Muscle of arm (tissue), 12 donors: ENCODE results near the gene ALMS1. TPM values are rescaled to one million over a fixed set of nuclear protein-coding genes. Genes with fewer than 3 reads are reported as not detected.
A peak's percentile ranks its signal among the peaks of the same experiment; 100 is the strongest.
"Not testable (repeated sequence)": the region's sequence is repeated elsewhere in the genome, so short reads cannot be mapped to it uniquely, and the experiment has no call there.

Source experiments
- DNase-seq: peaks from one replicate; pipeline ENCODE4 v3.0.0-alpha.2; 2013
- polyA plus RNA-seq, 12 donors: library from polyadenylated mRNA; unstranded; fragments of 120-200 nt; gene quantifications; one replicate each; pipeline ENCODE4 v1.2.1, GENCODE V29; 2013; ENCODE audit not compliant: insufficient read length in 12 of 12

ALMS1 gene
- polyA plus RNA-seq, 12 donors, result 15.2 to 58.4 (median 18.8) TPM; not detected in 1

DNA sequence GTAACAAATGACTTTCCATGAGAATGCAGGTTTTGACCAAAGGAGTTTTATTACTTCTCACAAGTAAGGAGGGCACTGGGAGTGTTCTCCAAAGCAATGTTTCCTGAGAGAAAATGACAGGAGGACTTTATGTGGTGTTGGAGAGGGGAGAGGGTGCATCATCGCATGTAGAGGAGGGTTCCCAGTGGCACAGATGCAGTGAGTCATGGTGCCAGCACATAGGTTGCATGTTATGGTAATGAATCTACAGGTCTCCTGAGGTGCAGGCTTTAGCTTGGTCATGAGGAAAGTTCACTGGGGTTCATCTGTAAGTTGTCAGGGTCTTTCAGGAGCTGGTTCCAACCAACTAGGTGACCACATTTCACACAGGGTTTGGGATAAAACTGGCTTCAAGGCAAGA lies 226.2 kb downstream of the ALMS1 start:
- DNase-seq, result no peak

DNA sequence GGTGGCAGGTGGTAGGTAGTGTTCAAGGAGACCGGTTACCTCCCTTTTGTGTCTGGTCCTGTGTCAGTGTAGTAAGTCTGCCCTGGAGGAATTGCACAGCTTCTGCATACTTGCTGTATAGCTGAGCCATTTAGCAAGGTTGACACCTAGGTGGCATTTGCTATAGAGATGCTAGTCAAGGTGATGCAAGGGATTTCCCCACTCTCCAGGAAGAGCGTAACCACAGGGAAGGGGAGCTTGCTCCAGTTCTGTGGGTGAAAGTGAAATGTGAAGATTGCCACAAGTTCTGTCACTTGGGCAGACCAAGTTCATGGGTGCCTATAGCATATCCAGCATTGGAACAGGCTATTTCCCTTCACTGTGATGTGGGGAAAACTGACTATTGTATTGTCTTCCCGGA lies 228.5 kb downstream of the ALMS1 start:
- no peak for DNase-seq

DNA sequence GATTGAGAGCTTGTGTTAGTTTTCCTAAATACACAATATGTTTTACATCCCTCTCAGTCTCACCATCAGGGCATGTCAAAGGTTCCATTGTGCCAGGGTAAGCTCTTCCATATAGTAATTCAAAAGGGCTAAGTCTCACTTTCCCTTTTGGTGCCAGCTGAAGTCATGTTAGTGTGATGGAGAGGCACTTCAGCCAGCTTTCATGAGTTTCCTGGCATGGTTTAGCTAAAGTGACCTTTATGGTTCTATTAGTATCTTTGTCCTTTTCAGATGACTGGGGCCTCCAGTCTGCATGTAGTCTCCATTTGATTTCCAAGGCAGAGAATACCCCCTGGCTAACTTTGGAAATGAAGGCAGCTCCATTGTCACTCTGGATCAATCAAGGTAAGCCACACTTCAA lies 229.4 kb downstream of the ALMS1 start:
- DNase-seq, result no peak

DNA sequence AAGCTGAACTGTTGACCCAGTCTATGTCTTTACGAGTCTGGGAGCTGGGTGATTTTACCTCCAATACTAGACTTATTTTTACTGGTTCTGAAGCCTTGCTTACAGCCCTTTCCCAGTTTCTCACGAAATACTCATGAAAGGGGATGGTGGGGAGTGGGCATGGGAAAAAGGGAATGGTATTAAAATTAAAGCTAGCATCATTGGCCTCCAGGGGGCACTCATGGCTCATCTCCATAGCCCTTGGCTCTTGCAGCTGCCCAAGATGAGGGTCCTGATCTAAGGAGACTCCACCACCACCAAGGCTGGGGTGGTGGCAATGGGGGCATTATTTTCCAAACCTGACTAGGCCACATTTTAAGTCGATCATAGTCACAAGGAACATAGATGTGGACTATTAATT lies 234.3 kb downstream of the ALMS1 start:
- DNase-seq, result not testable (repeated sequence)

DNA sequence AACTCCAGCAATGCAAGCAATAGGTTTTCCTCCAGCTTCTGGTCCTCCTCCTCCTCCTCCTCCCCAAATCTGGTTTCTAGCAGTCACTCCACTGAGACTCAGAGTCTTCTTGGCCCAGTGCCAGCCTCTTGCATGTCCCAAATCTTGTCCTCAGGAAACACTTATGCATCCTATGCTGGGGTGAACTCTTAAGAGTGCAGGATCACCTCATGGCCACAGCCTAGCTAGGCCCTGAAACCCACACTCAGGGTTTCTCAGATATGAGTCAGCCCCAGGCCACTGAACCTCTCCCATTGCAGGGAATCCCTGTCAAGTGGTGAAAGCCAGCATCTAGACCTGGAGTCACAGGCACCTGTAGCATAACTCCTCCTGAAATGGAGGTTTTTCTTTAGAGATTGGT lies 238.4 kb downstream of the ALMS1 start:
- not testable (repeated sequence) for DNase-seq

DNA sequence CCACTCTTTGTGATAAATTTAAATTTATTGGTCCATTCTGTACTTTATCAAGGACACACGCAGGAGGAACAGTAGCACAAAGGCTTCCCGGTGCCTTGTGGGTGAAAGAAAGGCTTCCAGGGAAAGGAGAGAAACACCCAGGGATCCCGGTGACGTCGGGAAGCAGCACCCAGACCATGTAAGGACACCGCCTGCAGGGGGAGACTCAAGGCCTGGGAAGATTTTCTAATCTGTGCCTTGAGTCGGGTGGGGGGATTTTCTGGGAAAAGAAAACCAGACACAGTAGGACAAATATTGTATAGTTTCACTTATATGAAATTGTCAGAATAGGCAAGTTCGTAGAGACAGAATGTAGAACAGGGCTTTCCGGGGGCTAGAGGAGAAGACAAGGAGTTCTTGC lies 239.0 kb downstream of the ALMS1 start:
- DNase-seq, result not testable (repeated sequence)

DNA sequence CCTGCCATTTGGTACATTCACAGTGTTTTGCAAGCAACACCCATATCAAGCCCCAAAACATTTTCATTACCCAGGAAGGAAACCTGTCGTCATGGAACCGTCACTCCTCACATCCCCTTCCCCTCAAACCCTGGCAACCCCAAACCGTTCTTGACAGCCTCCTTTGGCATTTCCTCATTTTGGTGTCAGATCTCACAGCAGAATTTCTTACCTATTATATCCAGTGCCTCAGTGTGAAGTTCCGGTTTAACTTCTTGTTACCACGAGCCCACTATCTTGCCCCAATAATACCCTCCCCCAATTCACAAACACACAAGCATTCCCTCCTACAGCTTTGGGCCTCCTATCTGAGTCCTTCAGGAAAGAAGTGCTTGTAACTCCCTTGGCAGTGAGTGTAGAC lies 240.6 kb downstream of the ALMS1 start:
- not testable (repeated sequence) for DNase-seq

DNA sequence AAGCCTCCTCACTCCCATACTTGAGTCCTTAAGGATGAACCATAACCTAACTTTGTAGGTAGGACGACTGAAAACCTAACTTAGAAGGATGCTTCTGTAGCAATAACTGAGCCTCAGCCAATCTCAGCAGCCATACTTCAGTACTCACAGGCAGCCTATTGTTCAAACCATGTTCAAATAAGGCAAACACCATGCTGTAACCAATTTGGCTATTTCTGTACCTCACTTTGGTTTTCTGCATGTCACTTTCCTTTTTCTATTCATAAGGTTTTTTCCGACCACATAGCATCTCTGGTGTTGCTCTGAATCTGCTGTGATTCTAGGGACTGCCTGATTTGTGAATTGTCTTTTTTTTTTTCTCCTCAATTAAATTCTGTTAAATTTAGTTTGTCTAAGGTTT lies 242.9 kb downstream of the ALMS1 start:
- not testable (repeated sequence) for DNase-seq

DNA sequence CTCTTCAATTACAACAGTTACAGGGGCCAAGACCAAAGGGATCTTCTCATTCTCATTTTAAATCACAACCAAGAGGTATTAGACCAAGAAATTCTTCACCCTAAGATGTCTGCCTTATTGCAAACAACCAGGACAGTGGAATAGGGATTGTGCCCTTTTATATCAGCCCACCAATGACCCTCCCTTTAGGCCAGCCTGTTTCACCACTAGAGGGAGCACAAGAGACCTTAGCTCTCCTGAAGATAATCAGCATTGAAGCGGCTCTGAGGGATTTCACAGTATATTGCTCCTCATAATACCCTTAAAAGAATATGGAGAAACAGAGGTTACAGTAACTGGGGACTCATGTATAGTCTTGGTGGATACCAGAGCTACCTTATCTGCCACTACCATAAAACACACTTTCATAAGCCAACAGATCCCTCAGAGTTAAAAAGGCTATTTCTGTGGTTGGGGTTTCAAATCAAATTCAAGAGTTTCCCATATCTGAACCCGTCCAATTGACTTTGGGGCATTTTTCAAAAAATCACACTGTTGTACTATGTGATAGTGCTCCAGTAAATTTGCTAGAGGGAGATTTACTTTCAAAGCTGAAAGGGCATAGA lies 245.1 kb downstream of the ALMS1 start:
- not testable (repeated sequence) for DNase-seq

DNA sequence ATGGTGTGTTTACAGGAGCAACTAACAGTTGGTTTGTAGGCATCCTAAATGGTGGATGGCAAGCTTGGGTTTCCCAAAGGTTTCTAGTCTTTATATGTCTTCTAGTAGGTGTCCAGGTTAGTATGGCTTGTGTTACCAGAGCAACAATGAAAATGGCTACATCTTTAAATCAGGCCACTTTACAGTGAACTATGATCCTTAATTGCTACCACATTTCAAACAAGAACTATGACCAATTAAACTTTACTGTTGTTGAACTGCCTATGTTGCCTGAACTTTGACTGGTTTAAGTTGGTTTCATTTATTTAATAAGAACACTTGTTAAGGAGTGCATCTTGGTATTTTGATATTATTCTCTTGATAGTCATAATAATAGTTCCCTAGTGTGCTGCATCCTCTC lies 251.3 kb downstream of the ALMS1 start:
- not testable (repeated sequence) for DNase-seq

DNA sequence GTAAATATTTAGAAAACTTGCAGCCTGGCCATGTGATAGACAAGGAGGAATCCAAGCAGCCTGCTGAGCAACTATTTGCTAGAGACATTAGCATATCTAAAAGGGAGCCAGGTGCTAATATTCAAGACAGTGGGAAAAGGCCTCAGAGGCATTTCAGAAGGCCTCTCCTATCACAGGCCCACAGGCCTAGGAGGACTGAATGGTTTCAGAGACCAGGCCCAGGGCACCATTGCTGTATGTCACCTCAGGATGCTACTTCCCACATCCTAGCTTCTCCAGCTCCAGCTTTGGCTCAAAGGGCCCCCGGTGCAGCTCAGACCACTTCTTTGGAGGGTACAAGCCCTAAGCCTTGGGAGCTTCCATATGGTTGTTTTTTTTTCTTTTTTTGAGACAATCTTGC lies 252.8 kb downstream of the ALMS1 start:
- no peak for DNase-seq

DNA sequence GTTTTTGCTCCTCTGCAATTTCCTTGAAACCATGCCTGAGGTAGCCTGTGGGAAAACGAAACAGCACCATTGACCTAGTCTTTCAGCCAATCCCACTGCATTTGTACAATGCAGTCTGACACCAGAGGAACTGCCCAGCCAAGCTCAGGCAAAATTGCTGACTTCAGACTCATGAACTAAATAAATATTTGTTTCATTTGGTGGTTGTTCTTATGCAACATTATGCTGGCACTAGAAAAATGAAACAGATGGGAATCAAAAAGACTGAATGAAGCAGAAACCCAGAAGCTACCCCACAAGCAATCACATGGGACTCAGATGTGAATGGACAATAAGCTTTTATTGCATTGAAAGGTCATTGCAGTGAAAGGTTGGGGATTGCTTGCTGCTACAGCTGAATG lies 254.9 kb downstream of the ALMS1 start:
- DNase-seq, result peak; percentile 6

DNA sequence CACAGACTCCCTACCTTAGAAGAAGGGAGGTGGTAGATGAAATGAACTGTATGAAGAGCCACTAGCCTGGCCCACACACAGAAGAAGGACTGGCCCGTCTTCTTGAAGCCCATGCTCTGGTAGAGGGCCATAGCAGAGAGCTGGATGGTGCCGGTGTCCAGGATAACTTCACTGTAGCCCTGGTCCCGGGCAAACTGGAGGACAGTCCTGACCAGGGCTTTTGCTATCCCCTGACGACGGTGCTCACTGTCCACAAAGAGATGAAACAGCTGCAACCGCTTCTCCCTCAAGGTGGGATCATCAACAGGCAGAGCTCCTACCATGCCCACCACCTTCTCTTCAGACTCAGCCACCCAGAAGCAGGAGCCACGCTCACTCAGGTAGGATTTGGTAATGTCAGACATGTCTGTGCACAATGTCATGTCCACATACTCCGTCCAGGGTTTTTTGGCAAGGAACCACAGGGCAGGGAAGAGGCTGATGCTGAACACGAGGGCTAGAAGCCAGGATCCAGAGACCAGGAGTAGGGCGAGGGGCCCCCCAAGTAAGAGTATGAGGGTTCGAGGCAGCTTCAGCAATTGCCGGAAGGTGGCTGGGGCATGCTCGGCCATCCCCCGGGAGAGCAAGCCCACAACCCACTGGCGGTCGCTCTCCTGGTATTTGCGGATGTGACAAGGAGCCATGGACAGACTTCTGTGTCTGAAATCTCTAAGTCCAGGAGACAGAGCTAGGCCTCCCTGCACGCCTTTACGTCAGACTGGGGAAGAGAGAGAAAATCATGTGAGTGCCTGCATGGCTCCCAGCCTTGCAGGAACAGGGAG lies 255.5 kb downstream of the ALMS1 start:
- no peak for DNase-seq

DNA sequence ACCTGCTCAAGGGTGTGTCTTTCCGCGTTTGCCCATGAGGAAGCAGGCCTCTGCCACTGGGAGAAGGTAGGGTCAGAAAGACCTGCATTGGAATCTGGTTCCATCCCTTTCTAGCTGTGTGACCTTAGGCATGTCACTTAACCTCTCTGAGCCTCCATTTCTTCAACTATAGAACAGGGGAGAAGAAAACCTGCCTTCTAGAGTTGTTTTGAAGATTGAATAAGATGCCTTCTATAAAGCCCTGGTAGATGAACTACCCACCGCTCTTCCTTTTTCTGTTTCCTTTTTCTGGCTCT lies 256.1 kb downstream of the ALMS1 start:
- DNase-seq, result no peak

DNA sequence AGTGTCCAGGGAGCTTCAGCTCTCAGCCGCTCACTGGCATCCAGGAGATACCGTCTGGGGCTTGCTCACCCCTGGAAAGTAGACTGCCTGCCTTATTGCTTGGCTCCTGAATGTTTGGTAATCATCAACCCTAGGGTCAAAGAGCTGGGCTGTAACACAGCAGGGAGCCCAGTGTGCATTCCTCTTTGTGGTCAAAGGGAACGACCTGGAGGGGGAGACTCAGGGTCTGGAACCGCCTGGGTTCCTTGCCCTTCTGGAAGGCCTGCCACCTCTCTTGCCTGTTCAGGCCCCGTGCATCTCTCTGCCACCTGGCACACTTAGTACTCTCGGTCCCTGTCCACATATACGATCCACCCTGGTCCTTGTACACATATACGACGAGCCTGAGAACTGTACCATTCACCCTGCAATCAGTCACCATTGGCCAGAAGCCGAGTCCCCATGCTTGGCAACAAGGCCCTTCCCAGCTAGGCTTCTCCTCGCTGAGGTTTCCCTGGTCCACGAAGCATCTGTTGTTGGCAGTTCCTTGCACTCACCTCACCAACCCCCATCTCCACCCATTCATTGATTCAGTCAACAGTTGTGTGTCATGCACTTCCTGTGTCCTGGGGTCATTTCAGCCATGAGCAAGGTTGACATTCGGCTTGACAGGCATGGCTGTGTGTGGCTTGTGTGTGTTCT lies 256.8 kb downstream of the ALMS1 start, which contains the start of gene NAT8:
Gene NAT8 (minus strand): TSS at position 85 of the 681 bp plus-strand sequence. CDS start 794 bp downstream, outside the sequence.
- DNase-seq, result no peak

DNA sequence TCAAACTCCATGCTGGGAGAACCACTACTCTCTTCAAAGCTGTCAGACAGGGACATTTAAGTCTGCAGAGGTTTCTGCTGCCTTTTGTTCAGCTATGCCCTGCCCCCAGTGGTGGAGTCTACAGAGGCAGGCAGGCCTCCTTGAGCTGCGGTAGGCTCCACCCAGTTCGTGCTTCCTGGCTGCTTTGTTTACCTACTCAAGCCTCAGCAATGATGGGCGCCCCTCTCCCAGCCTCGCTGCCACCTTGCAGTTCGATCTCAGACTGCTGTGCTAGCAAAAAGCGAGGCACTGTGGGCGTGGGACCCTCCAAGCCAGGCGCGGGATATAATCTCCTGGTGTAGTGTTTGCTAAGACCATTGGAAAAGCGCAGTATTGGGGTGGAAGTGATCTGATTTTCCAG lies 262.1 kb downstream of the ALMS1 start:
- DNase-seq, result not testable (repeated sequence)

DNA sequence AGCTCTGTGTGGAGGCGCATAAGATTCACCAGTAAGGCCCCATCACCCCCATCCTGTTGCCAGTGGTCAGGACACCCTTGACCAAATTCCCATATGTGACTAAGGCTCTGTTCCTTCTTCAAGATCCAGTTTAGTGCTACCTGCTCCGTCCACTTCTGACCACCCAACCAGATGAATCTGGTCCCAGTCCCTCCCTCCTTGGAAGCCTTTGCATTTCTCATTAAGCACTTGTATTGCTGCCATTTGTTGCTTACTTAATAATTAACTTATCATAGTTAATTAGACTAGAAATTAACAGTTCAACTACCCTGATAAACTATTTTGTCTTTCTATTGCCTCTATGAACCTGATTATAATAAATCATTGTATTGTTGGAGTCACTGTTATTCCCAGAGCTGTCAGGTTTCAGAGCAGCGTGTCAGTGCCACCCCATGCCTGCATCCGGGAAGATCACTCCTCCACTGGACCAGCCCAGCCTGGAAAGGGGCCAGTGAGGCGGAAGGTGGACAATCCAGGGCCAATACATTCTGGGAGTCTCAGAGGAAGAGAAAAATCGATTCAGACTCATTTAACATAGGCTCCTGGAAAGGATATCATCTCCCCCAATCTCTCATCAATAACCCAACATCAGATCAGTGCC lies 266.1 kb downstream of the ALMS1 start:
- DNase-seq, result no peak

DNA sequence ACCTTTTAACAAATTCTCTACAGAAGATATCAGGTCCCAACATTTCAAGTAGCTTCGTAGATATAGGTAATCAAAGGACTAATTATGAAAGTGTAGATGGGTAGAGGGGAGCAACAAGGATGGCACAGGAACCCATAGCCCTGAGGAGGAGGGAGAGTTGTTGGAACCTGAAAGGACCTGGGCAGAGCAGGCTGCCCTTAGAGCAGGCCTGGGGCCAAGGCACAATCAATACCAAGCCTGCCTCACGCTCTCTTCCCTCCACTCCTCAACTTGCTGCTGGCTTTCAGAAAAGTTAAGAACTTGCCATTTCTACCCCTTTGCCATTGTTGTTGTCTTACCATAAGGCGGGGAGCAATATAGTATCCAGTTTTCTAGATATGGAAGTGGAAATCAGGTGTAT lies 266.7 kb downstream of the ALMS1 start:
- DNase-seq, result no peak

DNA sequence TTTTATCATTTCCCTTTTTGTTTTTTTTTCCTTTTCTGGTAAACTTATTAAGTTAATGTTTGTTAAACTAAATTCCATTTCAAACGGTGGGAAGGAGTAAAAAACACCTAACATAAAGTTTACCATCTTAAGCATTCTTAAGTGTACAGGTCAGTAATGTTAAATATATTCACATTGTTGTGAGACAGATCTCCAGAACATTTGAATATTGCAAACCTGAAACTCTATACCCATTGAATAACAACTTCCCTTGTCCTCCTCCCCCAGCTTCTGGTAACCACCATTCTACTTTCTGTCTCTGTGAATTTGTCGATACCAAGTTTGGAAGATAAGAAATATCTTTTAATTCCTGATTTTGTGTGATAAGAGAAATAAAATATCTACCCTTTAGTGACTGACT lies 268.5 kb downstream of the ALMS1 start:
- no peak for DNase-seq
